ENCODE measurements around the gene GPR158. TPM values are rescaled to one million over a fixed set of nuclear protein-coding genes. Genes with fewer than 3 reads are reported as not detected.

Gene GPR158
- total RNA-seq, 1 donor from 2014 or later = not detected

GRCh38 chr10:25453619-25454018 is 278.8 kb downstream of the GPR158 start:
- H3K36me3 Mint-ChIP-seq (ENCODE audit: low read depth) = no peaks in the 10 kb centered on the region
- ATAC-seq (ENCODE audit: low read depth) (no peak), DNase-seq (no peak)
- intact Hi-C loops (cut with micrococcal nuclease) = no loop called here
- H3K4me1 Mint-ChIP-seq = no peaks in the 10 kb centered on the region
- no peak overlapping the region for H3K27ac Mint-ChIP-seq
- H3K4me3 Mint-ChIP-seq = no peak overlapping the region
- POLR2A ChIA-PET = no interaction called here
- H3K27me3 Mint-ChIP-seq = no peaks in the 10 kb centered on the region
- TF ChIP-seq, protein P1, sequence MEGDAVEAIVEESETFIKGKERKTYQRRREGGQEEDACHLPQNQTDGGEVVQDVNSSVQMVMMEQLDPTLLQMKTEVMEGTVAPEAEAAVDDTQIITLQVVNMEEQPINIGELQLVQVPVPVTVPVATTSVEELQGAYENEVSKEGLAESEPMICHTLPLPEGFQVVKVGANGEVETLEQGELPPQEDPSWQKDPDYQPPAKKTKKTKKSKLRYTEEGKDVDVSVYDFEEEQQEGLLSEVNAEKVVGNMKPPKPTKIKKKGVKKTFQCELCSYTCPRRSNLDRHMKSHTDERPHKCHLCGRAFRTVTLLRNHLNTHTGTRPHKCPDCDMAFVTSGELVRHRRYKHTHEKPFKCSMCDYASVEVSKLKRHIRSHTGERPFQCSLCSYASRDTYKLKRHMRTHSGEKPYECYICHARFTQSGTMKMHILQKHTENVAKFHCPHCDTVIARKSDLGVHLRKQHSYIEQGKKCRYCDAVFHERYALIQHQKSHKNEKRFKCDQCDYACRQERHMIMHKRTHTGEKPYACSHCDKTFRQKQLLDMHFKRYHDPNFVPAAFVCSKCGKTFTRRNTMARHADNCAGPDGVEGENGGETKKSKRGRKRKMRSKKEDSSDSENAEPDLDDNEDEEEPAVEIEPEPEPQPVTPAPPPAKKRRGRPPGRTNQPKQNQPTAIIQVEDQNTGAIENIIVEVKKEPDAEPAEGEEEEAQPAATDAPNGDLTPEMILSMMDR (IDR thresholded peaks at IDR 0.05) = no peak
- CTCF ChIA-PET = no interaction called here
- peaks cover 10% of the 10 kb centered on the region for H3K9me3 Mint-ChIP-seq

GRCh38 chr10:25455980-25456567 is 281.3 kb downstream of the GPR158 start:
- no peaks in the 10 kb centered on the region for H3K27me3 Mint-ChIP-seq
- ChIA-PET CTCF (no interaction called here), POLR2A (no interaction called here)
- H3K36me3 Mint-ChIP-seq (ENCODE audit: low read depth) = no peaks in the 10 kb centered on the region
- TF ChIP-seq, protein P1 (IDR thresholded peaks at IDR 0.05) = no peak
- no peak for ATAC-seq (ENCODE audit: low read depth)
- H3K4me3 Mint-ChIP-seq = no peak overlapping the region
- DNase-seq = no peak
- H3K9me3 Mint-ChIP-seq = peaks cover 10% of the 10 kb centered on the region
- H3K27ac Mint-ChIP-seq = no peak overlapping the region
- intact Hi-C loops (cut with micrococcal nuclease) = no loop called here
- no peaks in the 10 kb centered on the region for H3K4me1 Mint-ChIP-seq

GRCh38 chr10:25457552-25457951 is 282.8 kb downstream of the GPR158 start:
- no peak overlapping the region for H3K27ac Mint-ChIP-seq
- no peaks in the 10 kb centered on the region for H3K4me1 Mint-ChIP-seq
- no peaks in the 10 kb centered on the region for H3K27me3 Mint-ChIP-seq
- DNase-seq (no peak), ATAC-seq (ENCODE audit: low read depth) (no peak)
- ChIA-PET CTCF (no interaction called here), POLR2A (no interaction called here)
- no peaks in the 10 kb centered on the region for H3K36me3 Mint-ChIP-seq (ENCODE audit: low read depth)
- peaks cover 10% of the 10 kb centered on the region for H3K9me3 Mint-ChIP-seq
- TF ChIP-seq, protein P1 (IDR thresholded peaks at IDR 0.05) = no peak
- H3K4me3 Mint-ChIP-seq = no peak overlapping the region
- intact Hi-C loops (cut with micrococcal nuclease) = no loop called here

GRCh38 chr10:25465582-25466372 is 291.0 kb downstream of the GPR158 start:
- H3K9me3 Mint-ChIP-seq = no peaks in the 10 kb centered on the region
- no peak for ATAC-seq (ENCODE audit: low read depth)
- no peak overlapping the region for H3K27ac Mint-ChIP-seq
- POLR2A ChIA-PET = no interaction called here
- no peak overlapping the region for H3K4me3 Mint-ChIP-seq
- CTCF ChIA-PET = no interaction called here
- intact Hi-C loops (cut with micrococcal nuclease) = no loop called here
- no peaks in the 10 kb centered on the region for H3K27me3 Mint-ChIP-seq
- no peak for DNase-seq
- TF ChIP-seq, protein P1 (IDR thresholded peaks at IDR 0.05) = no peak
- H3K4me1 Mint-ChIP-seq = no peaks in the 10 kb centered on the region
- H3K36me3 Mint-ChIP-seq (ENCODE audit: low read depth) = no peaks in the 10 kb centered on the region

DNA sequence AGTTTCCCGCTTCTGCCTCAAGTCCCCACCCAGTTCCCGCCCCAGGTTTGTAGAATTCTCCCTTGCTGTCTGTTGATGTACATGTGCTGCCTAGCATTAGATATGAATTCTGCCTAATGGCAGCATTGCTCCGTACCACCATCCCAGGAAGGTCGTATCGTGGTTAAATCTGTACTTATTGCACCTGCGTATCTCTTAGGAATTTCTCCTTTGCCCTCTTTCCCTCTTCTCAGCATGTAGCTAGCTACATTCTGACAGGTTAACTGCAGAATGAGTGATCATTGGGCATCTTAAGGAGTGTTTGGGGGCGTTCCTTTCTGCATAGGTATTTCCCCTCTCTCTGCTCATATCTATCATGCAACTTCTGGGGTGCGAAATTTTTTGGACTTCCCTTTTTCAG is 293.1 kb downstream of the GPR158 start:
- intact Hi-C loops (cut with micrococcal nuclease) = no loop called here
- ATAC-seq (ENCODE audit: low read depth) (no peak), DNase-seq (no peak)
- H3K27me3 Mint-ChIP-seq = no peaks in the 10 kb centered on the region
- H3K4me1 Mint-ChIP-seq = no peaks in the 10 kb centered on the region
- H3K4me3 Mint-ChIP-seq = no peak overlapping the region
- no peaks in the 10 kb centered on the region for H3K9me3 Mint-ChIP-seq
- no peak overlapping the region for H3K27ac Mint-ChIP-seq
- no peaks in the 10 kb centered on the region for H3K36me3 Mint-ChIP-seq (ENCODE audit: low read depth)
- ChIA-PET POLR2A (no interaction called here), CTCF (no interaction called here)
- TF ChIP-seq, protein P1 (IDR thresholded peaks at IDR 0.05) = no peak

Measured in activated B cell treated with CpG ODN at 0.5 μM for 24 hours (primary cell).